Glomerular visceral epithelial cell (primary cell): ENCODE data around the gene CKS1B.
A peak's percentile ranks its signal among the peaks of the same experiment; 100 is the strongest.

Experiments
- DNase-seq: peaks from one replicate; pipeline ENCODE4 v3.0.0-alpha.2; 2016; ENCODE audit errors: extremely low spot score

The CKS1B gene

DNA sequence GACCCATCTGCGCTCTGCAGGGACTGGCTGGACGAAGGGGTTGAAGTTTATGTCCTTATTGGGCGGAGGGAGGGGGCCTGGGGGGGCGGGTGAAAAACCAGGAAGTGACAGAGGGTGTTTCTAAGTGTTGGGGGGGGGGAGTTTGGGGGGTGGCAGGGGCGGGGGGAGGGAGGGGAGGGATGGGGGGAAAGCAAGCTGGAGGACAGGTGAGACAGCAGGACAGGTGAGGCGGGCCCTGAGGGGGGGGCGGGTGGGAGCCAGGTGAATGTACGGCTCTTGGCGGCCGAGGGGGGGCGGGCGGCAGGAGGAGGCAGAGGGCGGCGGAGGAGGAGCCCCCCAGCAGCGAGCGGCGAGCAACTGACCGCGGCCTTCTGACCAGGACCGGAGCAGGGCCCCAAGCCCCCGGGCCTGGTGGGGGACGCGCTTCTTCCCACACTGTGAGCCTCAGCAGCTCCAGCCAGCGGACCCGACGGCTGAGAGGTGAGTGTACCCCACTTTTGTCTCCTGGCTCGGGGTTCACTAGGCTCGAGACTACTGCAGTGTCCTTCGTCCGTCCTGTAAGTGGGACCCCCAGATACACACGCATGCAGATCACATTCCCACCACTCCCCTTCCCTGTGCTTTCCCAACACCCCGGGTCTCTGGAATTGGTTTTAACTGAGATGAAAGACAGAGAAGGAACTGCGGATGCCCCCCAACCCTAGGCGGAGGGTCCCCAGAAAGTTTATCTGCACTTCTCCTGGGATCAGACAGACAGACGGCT lies 28.2 kb downstream of the CKS1B start, which contains the start of gene ZBTB7B:
Gene ZBTB7B (plus strand): TSS at position 339 of the 763 bp plus-strand sequence. CDS start 11,859 bp downstream, outside the sequence.
- DNase-seq, result peak; percentile 56

DNA sequence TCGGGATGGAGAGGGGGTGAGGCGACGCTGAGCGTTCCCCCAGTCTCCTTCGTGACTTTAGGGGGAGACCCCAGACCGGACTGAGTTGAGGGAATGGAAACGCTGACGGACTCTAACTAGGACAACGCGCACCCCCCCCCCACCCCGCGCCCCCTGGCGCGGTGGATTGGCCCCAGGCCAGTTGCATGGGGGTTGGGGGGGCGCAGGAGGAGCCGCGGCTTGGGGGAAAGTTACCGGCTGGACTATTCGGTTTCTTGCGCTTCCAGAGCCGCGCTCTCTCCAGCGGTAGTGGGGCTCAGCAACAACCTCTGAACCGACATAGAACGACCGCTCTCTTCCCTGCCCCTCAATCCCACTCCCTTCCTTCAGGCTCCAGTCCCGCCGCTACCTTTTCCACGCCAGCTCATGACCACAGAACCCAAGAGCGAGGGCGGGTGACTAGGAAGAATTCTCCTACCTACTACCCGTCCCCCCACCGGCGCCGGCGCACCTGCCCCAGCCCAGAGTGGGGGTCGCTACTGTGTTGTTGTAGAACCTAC lies 28.8 kb downstream of the CKS1B start:
- DNase-seq, result peak; percentile 37

DNA sequence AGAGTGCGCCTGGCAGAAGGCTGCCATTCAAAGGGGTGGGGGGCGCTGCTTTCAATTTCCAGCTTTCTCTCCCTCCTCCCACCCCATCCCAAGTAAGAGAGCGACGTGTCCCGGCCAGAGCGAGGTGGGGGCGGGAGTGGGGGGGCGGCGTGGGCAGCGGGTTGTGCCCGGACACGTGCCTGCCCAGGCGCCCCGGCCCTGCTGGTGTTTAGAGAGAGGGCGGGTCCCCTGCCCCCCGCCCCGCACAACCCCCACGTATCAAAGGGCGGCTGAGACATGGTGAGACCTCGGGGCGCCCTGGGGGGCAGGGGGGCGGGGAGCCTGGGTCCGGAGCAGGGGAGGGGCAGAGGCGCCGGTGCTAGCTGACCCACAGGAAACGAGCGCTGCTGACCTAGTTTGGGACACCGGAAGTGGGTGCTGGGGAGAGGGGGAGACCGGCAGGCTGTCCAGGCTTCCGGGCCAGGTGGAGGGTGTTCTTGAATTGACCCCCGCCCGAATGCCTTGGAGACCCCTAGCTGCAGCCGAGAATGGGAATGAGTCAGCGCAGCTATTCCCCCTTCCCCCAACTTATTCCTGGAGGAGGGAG lies 29.4 kb downstream of the CKS1B start:
- DNase-seq, result peak; percentile 81

DNA sequence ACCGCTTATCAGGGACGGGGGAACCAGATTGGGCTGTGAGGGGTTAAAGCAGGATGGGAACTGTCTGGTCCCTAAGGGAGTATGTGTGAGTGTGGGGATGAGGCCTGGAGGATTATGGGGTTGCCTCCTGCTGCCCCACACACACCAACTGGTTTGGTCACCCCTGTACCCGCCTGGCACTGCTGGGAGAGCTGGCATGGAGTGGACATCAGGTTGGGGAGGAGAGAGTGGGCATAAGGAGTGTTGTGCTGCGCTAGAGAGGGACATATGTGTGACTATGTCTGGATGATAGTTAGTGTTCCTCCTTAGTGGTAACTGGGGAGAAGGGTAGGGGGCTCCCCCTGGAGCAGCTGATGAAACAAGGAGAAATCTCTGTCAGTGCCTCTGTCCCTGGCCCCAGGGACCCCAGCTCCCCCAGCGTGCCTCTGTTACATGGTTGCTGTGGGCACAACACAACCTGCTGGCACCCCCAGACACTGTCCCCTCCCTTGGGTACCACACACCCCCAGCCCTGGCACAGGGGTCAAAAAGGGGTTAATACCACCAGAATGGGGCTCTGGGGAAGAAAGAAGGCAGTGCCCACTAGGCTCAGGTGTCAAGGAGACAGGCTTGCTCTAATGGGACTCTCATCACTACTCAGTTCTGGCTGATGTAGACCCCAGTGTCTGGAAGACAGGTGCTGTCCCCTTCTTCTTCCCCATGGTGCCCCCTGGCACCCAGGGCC lies 30.0 kb downstream of the CKS1B start:
- no peak for DNase-seq

DNA sequence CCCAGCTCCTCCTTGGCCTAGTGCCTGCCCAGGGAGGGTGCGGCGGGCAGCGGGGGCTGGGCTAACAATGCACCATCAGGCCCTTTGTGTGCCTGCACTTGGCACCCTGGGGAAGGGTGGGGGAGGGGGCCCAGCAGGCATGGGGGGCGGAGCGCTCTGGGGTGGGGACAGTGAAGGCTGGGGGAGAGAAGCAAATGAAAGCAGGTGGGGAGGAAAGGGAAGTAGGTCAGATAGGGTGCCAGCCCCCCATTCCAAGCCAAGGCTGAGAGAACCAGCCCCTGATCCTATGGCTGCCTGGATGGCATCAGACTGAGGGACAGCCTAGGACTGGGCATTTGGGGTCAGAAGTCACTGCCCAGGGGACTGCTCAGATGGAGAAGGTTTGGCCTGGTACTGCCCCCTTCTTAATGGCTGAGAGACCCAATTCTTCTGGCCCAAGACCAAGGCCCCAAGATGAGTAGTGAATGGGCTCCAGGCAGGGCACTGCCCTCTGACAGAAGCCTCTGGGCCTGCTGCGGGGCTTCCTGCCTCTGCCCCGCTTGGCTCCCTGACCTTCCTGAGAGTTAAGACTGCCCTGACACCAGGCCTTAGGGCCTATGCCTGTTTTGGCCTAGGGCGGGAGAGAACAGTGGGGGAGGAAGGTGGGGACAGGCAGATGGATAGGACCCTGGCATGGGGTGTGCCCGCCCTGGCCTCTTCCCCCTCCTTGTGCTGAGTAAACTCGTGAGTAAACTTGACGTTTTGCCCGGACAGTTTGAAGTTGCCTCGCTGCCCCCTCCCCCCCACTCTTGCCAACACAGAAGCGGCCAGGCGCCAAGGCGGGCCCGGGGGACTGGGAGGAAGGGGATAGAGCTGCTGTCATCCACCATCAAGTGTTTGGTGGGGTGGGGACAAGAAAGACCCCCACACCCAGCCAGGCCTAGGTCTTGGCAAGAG lies 30.9 kb downstream of the CKS1B start:
- DNase-seq, result peak; percentile 41

DNA sequence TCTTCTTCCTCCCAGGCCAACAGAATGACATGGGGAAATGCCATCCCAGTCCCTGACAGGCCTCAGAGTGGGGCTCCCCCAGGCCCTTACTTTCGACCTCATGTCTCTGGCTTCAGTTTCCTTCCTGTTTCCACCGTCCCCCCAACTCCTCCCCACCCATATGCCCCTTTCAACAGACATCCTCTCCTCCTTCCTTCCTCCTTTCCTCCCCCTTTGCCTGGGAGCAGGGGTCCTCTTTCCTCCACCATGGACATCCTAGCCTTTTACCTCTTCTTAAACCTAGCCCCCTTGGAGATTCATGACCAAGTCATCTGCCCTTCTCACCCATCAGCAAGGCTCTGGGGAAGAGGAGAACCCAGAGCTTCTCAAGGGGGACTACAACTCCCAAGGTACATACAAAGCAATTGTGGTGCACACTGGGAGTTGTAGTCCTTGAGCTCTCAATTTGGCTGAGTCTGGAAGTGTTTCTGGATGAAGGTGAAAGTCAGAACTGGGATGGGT lies 32.2 kb downstream of the CKS1B start:
- DNase-seq, result no peak

DNA sequence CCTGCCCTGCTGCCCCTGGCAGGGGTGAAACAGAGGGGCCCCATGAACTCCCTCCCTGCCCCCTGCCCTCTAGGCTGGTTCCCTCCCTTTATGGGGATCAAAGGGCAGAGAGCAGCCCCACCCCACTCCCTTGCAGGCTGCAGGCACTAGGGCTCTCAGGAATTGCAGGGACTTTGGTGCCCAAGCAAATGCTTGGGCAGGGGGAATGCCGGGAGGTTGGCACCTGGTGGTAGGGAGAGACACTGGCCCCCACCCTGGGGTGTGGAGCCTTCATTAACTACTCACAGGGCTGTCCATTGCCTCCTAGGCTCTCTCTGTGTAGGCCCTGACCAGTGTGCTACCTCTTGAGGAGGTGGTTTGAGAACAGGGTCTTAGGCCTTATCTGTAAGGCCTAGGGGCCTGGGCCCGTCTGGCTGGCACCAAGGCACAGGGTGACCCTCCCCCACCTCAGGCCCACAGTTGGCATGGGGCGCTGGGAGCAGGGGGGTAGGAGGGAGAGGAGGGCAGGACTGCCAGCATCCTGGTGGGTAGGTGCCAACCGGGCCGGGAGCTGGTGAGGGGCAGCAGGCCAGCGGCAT lies 32.9 kb downstream of the CKS1B start:
- no peak for DNase-seq

DNA sequence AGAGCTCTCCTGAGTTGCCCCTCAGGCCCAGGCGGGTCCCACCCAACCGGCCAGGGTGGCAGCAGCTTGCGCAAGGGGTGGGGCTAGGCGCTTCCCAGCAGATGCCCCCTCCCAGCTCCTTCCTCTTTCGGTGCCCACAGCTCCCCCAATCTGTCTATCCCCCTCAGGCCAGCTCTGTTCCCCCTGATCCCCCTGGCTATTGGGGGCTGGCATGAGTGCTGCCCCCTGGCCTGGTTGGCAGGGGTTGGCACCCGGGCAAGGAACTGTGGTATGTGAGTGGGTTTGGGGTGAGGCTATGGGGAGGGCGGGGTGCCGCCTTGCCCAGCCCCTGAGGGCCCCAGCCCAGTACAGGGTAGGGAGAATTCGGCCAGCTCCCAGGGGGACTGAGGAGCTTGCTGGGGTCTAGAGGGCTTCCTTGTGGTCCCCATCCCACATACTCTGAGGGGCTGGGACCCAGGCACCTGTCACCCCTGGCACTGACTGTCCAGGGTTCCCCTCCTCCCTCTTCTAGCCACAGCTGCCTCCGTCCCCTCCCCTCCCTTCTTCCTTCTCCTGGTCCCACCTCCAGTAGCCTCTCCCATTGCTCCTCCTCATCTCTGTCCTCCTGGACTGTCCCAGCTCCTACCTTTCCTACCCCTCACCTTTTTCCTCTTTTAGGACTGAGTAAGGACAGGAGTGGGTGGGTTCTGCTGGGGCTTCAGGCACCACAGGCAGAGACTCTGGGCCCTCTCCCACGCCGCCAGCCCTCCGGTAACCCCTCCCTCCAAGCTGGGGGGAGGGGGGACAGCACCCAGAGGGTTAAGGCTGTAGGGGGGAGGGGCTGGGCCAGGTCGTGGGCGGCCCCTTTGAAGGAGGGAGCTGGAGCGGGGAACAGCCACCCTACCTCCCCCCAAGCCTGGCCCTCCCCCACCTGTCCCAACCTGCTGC lies 33.8 kb downstream of the CKS1B start:
- DNase-seq, result no peak

DNA sequence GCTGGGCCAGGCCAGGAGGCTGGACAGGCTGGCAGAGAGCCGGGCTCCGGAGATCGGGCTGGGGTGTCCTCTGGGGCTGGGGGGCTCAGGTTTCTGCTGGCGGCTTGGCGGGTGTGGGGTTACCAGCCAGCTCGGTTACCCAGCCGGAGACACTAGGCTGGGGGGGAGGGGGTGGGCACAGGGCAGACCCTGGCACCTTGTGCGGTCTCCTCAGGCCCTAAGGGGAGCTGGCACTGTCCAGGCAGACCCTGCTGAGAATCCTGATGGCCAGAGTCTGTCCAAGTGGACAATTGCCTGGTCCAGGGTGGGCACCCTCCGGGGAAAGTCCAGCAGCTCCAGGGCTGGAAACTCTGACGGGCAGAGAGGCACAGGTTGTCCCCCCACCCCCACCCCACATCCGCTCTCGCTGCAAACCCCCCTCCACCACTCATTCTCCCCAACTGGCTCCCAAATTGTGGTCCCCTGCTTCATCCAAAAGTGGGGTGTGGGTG lies 34.8 kb downstream of the CKS1B start:
- no peak for DNase-seq

DNA sequence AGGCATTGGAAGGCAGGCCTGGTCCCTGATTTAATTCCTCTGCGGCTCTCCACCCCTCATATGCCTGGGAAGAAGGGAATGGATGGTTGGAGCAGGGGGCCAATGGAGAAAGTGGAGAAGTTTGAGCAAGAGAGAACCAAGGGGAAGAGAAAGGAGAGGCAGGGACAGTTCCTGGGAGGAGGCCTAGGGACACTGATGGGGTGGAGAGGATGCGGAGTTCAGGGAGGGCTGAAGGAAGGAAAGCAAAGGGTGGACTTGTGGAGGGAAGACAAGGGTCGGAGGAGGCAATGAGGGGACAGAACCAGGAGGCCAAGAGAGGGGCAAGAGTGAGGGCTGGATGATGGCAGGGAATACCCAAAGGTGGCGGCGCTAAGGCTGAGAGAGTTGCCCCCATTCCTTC lies 35.3 kb downstream of the CKS1B start:
- DNase-seq, result no peak

DNA sequence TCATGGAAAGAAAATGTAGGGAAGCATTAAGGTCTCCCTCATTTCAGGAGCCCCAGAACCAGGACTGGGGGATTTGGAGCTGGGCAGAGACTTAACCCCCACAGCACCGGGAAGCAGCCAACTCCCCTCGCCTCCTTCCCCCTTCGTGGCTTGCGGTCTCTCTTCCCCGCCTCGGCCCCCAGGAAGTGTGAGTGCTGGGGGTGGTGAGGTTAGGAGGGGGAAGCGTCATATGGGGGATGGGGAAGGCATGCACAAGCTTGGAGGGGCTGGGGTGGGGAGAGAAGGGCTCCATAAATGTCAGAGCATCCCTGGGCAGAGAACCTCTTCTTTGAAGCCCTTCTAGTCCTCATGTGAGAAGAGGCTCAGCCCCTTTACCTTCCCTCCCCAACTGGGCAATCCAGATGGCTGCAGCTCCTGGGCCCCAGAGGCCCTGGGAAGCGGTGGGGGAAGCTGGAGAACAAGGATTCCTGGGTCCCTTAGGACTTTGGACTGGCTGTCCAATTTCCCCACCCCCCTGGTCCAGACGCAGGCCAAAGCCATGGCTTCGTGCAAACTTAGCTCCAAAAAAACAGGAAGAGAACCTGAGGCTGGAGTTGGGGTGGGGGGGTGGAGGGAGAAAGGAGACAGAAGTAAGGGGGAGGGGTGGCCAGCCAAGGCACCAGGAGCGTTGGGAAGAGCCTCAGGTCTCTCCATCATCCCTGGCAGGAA lies 35.9 kb downstream of the CKS1B start:
- no peak for DNase-seq

DNA sequence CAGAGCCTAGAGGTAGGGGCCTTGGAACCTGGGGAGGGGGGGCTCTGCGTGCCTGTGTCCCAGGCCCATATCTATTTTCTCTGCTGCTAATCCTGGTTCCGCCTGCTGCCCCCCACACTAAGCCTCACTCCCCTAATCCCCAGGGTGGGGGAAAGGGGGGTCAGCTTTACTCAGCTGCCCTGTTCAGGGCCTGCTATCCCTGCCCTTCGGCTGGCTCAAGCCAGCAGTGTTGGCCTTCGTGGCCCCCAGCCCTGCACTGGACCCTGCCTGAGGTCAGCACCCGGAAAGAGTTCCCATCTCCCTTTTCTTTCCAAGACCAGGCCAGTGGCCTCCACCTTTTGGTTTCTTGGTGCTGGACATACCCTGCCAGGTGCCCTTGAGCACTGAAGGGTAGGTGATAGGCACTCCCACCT lies 36.5 kb downstream of the CKS1B start:
- no peak for DNase-seq

DNA sequence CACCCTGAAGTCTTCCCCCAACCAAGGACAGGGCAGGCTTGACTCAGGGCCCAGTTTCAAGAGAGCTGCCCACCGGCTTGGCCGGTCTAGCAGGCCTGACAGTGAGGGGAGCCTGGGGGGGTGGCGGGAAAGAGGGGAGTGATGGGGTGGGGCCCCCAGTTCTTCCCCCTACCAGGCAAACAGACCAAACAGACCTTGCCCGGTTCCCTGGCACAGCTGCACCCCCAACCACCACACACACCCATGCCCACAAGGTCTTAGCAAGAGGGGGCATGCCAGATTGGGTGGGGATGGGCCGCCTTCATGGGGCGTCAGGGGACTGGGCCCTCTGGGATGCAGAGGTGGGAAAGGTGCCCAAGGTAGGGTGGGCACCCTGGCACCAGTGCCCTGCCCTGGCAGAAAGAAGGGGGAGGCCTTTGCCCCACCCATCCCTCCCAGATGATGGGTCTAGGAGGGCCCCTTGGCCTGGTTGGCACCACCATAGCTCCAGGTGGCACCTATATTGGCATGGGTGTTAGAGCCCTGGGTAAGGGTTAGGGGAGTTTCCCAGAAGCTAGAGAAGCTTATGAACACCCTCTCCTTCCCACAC lies 37.0 kb downstream of the CKS1B start:
- no peak for DNase-seq

DNA sequence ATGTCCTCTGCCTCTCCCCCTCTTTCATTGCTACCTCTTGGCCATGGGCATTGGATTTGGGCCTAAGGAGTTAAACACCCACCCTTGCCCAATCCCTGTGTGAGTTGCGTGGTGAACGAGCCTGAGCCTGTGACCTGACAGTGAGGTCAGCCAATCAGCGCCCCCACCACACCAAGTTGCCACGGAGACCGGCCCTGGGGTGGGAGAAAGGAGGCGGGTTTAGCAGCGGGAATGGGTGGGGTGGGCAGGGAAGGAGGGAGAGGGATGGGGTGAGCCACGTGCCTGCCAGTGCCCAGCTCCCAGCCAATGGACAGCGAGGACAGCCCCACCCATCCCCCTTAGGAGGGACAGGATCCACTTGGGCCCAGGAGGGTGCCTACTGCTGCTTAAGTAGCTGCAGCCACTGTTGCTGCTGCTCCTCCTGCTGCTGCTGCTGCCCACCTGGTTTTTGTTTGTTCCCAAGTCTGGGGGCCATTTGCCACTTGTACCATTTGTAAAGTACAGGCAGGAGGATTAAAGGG lies 37.6 kb downstream of the CKS1B start:
- DNase-seq, result no peak

DNA sequence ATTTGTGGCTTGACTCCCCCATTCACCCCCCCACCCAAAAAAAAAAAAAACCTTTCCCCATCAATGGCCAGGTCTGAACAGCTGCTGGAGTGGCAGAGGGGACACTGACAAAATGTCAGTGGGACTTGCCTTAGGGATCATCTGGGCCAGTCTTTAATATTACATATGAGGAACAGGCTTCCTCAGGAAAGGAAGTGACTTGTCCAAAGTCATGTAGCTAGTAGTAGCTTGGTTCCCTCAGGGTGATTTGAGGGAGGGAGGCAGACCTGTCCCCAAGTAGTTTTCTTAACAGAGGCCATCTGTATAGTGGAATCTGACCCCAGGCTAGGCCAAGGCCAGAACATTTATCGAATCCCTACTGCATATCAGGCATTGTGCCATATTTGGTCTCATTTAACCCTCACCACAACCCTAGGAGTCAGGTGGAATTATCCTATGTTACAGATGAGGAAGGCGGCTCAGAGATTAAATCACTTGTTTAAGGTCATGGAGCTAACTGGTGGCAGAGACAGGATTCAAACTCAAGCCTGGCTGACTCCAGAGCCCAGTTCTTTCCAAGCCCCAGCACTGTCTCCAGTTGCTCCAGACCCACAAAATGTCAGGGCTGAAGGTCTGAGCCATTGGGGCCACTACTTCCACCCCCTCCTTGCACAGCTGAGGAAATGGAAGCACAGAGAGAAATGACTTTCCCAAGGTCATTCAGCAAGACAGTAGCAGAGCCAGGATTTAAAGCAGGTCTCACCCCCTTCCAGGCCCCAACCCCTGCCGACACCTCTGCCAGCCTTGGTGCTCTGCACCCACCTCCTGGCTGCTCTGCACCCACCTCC lies 38.5 kb downstream of the CKS1B start:
- no peak for DNase-seq

DNA sequence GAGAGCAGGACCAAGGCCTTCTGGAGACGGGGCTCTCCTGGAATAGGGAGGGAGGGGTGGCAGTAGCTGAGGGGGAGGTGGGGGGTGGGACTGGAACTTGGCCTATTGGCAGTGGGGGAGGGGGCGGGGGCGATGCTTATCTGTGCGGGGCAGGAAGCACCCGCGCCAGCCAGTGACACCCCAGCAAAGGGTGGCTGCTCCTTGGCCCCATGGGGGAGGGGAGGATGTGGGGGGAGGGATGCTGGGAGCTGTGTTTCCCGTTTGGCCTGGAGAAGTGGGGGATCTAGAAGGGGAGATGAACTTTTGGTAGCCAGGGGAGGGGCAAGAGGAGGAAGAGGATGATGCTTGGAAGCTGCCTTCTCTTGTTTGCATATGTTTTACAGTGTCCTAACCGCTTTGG lies 39.2 kb downstream of the CKS1B start:
- DNase-seq, result no peak

DNA sequence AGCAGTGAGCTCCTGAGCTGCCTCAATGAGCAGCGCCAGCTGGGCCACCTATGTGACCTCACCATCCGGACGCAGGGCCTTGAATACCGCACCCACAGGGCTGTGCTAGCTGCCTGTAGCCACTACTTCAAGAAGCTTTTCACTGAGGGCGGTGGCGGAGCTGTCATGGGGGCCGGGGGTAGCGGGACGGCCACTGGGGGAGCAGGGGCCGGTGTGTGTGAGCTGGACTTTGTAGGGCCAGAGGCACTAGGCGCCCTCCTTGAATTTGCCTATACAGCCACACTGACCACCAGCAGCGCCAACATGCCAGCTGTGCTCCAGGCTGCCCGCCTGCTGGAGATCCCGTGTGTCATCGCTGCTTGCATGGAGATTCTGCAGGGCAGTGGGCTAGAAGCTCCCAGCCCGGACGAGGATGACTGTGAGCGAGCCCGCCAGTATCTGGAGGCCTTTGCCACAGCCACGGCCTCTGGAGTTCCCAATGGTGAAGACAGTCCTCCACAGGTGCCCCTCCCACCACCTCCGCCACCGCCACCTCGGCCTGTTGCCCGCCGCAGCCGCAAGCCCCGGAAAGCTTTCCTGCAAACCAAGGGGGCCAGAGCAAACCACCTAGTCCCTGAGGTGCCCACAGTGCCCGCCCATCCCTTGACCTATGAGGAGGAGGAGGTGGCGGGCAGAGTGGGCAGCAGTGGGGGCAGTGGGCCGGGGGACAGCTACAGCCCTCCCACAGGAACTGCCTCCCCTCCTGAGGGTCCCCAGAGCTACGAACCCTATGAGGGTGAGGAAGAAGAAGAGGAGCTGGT lies 40.4 kb downstream of the CKS1B start:
- DNase-seq, result no peak
